GM12891 (cell line): ENCODE measurements around the gene CHD9NB.

Experiments used
- DNase-seq: peaks from one replicate; pipeline ENCODE4 v3.0.0; 2011; ENCODE audit warnings: low spot score; ENCODE audit not compliant: insufficient read length
- FAIRE-seq: peaks from 2 replicates; lab custom pipeline; 2011; peaks lifted over from hg19 to GRCh38; lab: Jason Lieb, UNC
- PAX5 ChIP-seq: IDR thresholded peaks from 2 replicates; pipeline ENCODE4 v1.6.1; 2011; ENCODE audit warnings: low read length, moderate library complexity, mild to moderate bottlenecking; ENCODE audit not compliant: insufficient read depth, severe bottlenecking
- POLR2A ChIP-seq: IDR thresholded peaks from 2 replicates; pipeline ENCODE4 v1.6.1; 2011; ENCODE audit warnings: low read depth, low read length, control low read depth
- POLR2AphosphoS5 ChIP-seq: IDR thresholded peaks from 2 replicates; pipeline ENCODE4 v1.6.1; 2011; ENCODE audit warnings: low read depth, low read length, control low read depth
- POU2F2 ChIP-seq: IDR thresholded peaks from 2 replicates; pipeline ENCODE4 v1.6.1; 2011; ENCODE audit warnings: low read depth, mild to moderate bottlenecking, control low read depth, low read length, moderate library complexity
- SPI1 ChIP-seq: IDR thresholded peaks from 2 replicates; pipeline ENCODE4 v1.6.1; 2011; ENCODE audit warnings: low read depth, low read length, control low read depth
- TAF1 ChIP-seq: IDR thresholded peaks from 2 replicates; pipeline ENCODE4 v1.6.1; 2011; ENCODE audit warnings: low read depth, low read length, control low read depth

CHD9NB gene

DNA sequence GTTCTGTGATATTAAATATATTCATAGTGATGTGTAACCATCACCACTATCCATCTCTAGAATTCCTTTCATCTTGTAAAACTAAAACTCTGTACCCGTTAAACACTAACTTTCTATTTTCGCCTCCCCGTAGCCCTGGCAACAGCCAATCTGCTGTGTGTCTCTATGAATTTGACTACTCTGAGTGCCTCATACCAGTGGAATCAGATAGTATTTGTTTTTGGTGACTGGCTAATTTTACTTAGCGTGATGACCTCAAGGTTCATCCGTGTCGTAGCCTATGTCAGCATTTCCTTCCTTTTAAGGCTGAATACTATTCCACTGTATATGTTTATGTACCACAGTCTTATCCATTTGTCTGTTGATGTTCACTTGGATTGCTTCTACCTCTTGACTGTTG lies 20.3 kb upstream of the CHD9NB start:
- no peak for DNase-seq
- FAIRE-seq: no peak
- no peak for TF ChIP-seq POLR2A
- no peak for TF ChIP-seq SPI1
- TF ChIP-seq TAF1: no peak
- TF ChIP-seq POLR2AphosphoS5: no peak
- TF ChIP-seq POU2F2: no peak
- no peak for TF ChIP-seq PAX5

DNA sequence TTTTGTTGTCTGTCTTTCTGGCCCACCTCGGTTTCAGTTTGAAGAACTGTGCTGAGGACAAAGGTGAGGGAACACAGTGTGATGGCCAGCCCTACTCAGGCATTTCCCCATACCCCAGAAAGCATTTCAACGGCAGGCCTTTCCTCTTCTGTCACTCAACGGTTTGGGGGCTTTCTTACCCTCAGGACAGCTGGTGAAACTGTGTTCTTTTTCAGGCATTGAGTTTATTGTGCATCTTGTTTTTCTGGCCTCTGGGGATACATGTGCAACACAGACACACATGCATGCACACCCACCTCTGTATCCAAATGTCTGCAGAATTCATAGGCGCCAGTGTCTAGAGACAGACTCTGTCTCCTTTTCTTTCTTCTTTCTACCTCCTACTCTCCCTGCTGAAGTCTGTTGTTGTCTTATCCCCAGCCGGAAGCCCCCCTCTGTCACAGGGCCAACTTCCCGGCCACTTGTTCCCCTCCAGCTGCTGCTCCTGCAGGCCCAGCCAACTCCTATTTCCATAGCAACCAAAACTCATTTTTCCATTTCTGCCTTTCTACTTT lies 19.1 kb upstream of the CHD9NB start:
- DNase-seq (no peak), FAIRE-seq (peak; percentile 89)
- TF ChIP-seq POLR2A (no peak), POU2F2 (no peak), TAF1 (no peak), SPI1 (peak; percentile 42; the same call in 1 of the 2 replicates)

DNA sequence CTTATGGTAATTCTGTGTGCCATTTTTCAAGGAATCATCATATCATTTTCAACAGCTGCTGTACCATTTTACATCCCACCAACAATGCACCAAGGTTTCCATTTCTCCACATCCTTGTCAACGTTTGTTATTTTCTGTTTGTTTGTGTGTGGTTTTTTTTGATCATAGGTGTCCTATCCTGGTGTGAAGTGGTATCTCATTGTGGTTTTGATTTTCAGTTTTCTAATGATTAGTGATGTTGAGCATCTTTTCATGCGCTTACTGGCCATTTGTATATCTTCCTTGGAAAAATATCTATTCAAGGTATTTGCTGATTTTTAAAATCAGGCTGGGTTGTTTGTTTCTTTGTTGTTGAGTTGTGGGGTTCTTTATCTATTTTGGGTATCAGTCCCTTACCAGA lies 17.1 kb upstream of the CHD9NB start:
- no peak for DNase-seq
- no peak for TF ChIP-seq POLR2A
- no peak for TF ChIP-seq POU2F2
- no peak for TF ChIP-seq POLR2AphosphoS5
- no peak for TF ChIP-seq SPI1
- no peak for TF ChIP-seq TAF1
- TF ChIP-seq PAX5: no peak
- peak; percentile 41 for FAIRE-seq

GRCh38 chr16:53068423-53068833 lies 15.7 kb upstream of the CHD9NB start:
- FAIRE-seq: peak; percentile 88

DNA sequence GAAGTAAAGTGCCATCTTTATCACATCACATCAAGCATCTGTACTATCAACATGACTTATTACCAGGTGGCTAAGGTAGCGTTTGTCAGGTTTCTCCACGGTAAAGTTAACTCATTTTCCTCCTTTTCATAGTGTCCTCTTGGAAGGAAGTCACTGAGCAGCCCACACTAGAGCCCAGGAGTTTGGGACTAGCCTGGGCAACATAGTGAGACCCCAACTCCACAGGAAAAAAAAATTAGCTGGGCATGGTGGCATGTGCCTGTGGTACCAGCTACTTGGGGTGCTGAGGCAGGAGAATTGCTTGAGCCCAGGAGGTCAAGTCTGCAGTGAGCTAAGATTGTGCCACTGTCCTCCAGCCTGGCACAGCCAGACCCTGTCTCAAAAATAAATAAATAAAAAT lies 15.0 kb upstream of the CHD9NB start:
- TF ChIP-seq POLR2A (no peak), POU2F2 (no peak), TAF1 (no peak), SPI1 (no peak), PAX5 (no peak), POLR2AphosphoS5 (no peak)
- DNase-seq: no peak
- FAIRE-seq: no peak

More at GRCh38 chr16:53068423-53068833, 15.7 kb upstream of the CHD9NB start:
- no peak for DNase-seq
- TF ChIP-seq POU2F2 (peak; percentile 95), TAF1 (no peak), SPI1 (peak; percentile 85), PAX5 (no peak), POLR2A (no peak), POLR2AphosphoS5 (no peak)

DNA sequence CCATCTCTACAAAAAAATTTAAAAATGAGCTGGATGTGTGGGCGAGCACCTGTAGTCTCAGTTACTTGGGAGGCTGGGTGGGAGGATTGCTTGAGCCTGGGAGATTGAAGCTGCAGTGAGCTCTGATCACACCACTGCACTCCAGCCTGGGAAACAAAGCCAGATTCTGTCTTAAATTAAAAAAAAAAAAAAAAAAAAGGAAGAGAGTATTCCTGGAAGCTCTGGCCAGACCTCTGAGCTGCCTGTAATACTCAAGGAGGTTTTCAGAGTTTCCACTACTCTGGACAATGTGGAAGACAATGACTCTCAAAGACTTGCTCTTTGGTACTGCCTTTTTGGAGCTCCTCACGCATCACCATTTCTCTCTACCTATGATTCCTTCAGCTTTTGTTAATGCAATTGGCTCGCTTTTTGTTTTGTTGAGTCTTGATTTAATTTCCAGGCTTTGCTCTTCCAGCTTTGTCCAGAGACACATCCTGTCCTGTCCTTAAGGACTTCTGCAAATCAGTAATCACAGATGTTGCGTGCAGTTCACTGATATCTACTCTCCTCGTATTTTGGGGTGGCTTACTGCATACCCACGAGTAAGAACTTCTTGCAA lies 12.9 kb upstream of the CHD9NB start:
- no peak for DNase-seq
- TF ChIP-seq POLR2A (no peak), PAX5 (no peak), SPI1 (no peak), POU2F2 (no peak), TAF1 (no peak), POLR2AphosphoS5 (no peak)
- FAIRE-seq: no peak

DNA sequence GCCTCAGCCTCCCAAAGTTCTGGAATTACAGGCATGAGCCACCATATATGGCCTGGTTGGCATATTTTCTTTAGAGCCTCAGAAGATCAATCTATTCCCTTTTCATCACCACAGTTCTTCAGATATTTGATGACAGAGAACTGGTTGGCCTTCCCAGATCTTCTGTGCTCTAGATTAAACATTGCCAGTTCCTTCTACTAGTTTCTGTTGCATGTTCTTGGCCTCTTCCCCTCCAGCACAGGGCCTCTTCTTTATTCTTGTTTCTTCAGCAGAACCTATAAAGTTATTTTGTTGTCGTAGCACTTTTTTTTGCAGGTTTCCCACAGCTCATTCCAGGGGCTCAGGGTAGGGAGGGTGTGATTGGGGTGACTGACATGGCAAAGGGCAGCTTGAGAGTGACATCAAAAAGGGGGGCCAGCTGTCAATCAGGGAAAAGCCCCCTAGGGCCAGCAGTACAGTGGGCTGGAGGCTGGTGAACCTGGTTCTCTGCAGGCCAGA lies 11.4 kb upstream of the CHD9NB start:
- FAIRE-seq: no peak
- TF ChIP-seq POLR2A (no peak), TAF1 (no peak), SPI1 (peak; percentile 34; the same call in 1 of the 2 replicates)
- DNase-seq: no peak

DNA sequence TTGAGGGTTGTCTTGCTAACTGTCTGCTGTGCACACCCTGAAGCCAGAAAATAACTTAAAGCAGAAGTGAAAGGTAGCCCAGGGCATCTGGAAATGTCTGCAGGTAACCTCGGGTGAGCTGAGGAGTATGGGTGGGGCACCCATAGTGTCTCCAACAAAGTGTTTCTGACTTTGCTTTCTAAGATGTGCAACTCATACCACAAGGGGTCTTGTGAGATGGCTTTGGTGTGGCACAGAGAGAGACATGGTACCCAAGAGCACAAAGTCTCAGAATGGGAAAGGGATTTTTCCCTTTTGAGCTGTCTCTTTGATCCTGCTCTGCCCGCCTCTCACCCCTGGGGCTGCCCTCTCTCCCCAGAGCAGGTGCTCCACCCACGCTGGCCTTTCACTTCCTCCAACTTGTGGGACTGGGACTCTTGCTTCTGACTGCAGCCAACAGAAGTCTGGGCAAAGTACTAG lies 9.0 kb upstream of the CHD9NB start:
- DNase-seq (no peak), FAIRE-seq (peak; percentile 88)
- no peak for TF ChIP-seq PAX5
- peak; percentile 91 for TF ChIP-seq POU2F2
- TF ChIP-seq POLR2AphosphoS5: no peak; the same call in 1 of the 2 replicates
- peak; percentile 97 for TF ChIP-seq SPI1
- no peak; the same call in 1 of the 2 replicates for TF ChIP-seq TAF1
- no peak for TF ChIP-seq POLR2A

DNA sequence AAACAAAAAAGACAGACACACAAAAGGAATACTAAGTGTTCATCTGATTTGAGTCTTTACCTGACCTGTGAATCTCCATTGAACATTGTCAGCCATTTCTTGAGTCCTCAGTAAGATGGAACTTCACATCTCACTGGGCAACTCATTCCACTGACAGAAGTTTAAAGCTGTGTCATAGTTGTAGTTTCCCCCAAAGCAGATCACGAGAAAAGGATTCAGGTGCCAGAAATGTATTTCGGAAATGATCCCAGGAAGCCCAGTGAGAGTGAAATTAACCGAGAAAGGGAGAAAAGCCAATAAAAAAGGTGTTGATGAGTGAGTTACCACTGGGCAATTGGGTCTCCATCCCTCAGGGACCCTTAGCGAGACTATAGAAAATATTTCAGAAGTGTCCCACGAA lies 8.6 kb upstream of the CHD9NB start:
- DNase-seq (no peak), FAIRE-seq (peak; percentile 31)
- no peak for TF ChIP-seq SPI1
- TF ChIP-seq POLR2A: no peak
- no peak for TF ChIP-seq POU2F2
- TF ChIP-seq PAX5: no peak
- no peak for TF ChIP-seq TAF1
- TF ChIP-seq POLR2AphosphoS5: no peak

DNA sequence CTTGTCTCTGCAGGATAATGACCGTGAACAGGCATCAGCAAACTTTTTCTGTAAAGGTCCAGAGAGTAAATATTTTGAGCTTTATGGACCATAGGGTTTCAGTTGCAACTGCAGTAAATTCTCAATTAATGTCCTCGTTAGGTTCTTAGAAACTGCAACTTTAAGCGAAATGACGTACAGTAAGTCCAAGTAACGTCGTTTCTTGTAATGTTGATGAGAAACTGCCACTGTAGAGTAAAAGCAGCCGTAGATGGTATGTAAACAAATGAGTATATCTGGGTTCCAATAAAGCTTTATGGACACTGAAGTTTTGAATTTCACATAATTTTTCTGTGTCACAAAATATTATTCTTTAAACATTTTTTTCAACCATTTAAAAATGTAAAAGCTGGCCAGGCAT lies 7.0 kb upstream of the CHD9NB start:
- DNase-seq: no peak
- FAIRE-seq: no peak
- TF ChIP-seq SPI1 (no peak), POLR2AphosphoS5 (no peak), POU2F2 (no peak), TAF1 (no peak), PAX5 (no peak), POLR2A (no peak)
